Esophagus muscularis mucosa (tissue), 4 donors: ENCODE data around the gene JAKMIP1. TPM values are rescaled to one million over a fixed set of nuclear protein-coding genes. Genes with fewer than 3 reads are reported as not detected.
"Not testable (repeated sequence)": the region's sequence is repeated elsewhere in the genome, so short reads cannot be mapped to it uniquely, and the experiment has no call there.

Experiments used
- DNase-seq: peaks from one replicate; pipeline ENCODE4 v3.0.0-alpha.2; 2017; ENCODE audit errors: extremely low spot score
- H3K27ac ChIP-seq, 4 donors: fragments of 200-600 bp; sonication (generic); replicated peaks in 1 of 4; 1 replicate in 3 of 4; 2 replicates in 1 of 4; pipeline ENCODE4 v1.5.1; 2016 to 2019; ENCODE audit warnings: mild to moderate bottlenecking in 1 of 4
- H3K27me3 ChIP-seq, 4 donors: fragments of 200-600 bp; sonication (generic); one replicate each; pipeline versions ENCODE4 v1.5.1 to v1.6.0; 2016 to 2019
- H3K36me3 ChIP-seq, 4 donors: fragments of 200-600 bp; sonication (generic); one replicate each; pipeline ENCODE4 v1.5.1; 2016 to 2019
- H3K4me1 ChIP-seq, 4 donors: fragments of 200-600 bp; sonication (generic); one replicate each; pipeline ENCODE4 v1.5.1; 2016 to 2019
- H3K4me3 ChIP-seq, 4 donors: fragments of 200-600 bp; sonication (generic); 1 replicate in 2 of 4; 2 replicates in 2 of 4; pipeline ENCODE4 v1.5.1; 2016 to 2019; ENCODE audit warnings: mild to moderate bottlenecking in 4 of 4, moderate library complexity in 1 of 4
- H3K9me3 ChIP-seq, 4 donors: fragments of 200-600 bp; sonication (generic); 1 replicate in 3 of 4; 2 replicates in 1 of 4; pipeline ENCODE4 v1.5.1; 2016 to 2019
- CTCF ChIP-seq, 3 experiments: fragments of 200-600 bp in 2 of 3; fragments of 450-650 bp in 1 of 3; sonication (generic) in 2 of 3; IDR thresholded peaks; one replicate each; pipeline ENCODE4 v1.5.1; 2017 to 2019; ENCODE audit warnings: antibody characterized with exemption in 3 of 3, mild to moderate bottlenecking in 2 of 3, moderate library complexity in 1 of 3
- EP300 ChIP-seq: sonication (generic); formaldehyde crosslinking; IDR thresholded peaks from one replicate; pipeline ENCODE4 v1.6.1; 2017; ENCODE audit warnings: antibody characterized with exemption
- POLR2A ChIP-seq: fragments of 450-650 bp; IDR thresholded peaks from one replicate; pipeline ENCODE4 v1.6.1; 2017; ENCODE audit warnings: antibody characterized with exemption, moderate library complexity, mild to moderate bottlenecking, low read depth
- POLR2AphosphoS5 ChIP-seq, 2 donors: sonication (generic); formaldehyde crosslinking; IDR thresholded peaks; one replicate each; pipeline ENCODE4 v1.6.1; 2017; ENCODE audit warnings: antibody characterized with exemption in 2 of 2
- WGBS: methylation state at CpG from one replicate; pipeline ENCODE4 v1.1.5; 2018; 5-methylcytosine and 5-hydroxymethylcytosine counted together
- intact Hi-C: fragments of 100-400 bp; cut with DNase I; formaldehyde crosslinking; loops from one replicate; pipeline ENCODE4 v1.15.1; 2023
- total RNA-seq, 4 donors: library from RNA; depleted of rRNA; stranded (reverse); fragments of >200 nt; gene quantifications; one replicate each; pipeline versions ENCODE4 v1.1.0 to v1.2.1, GENCODE V29; 2016

The JAKMIP1 gene
- total RNA-seq, 4 donors from 2014 or later: 0.57 to 2.8 (median 0.91) TPM

GRCh38 chr4:6005175-6005574 is 195.2 kb downstream of the JAKMIP1 start:
- Histone ChIP-seq H3K4me3 (no peak overlapping the region), H3K9me3 (no peaks in the 10 kb centered on the region), H3K36me3 (no peaks in the 10 kb centered on the region), H3K27me3 (peaks cover 0 to 37% (median 5%) of the 10 kb centered on the region in 4 donors), H3K27ac (no peak overlapping the region), H3K4me1 (peaks cover 0 to 5% (median 0%) of the 10 kb centered on the region in 4 donors)
- WGBS: 80% methylated on average over 4 of the region's 4 CpGs
- intact Hi-C loops: no loop called here
- no peak for TF ChIP-seq CTCF (IDR thresholded peaks at IDR 0.05)
- TF ChIP-seq POLR2A: no peak
- TF ChIP-seq POLR2AphosphoS5 (IDR thresholded peaks at IDR 0.05): no peak
- no peak for TF ChIP-seq EP300
- DNase-seq: no peak

GRCh38 chr4:6003485-6003884 is 196.9 kb downstream of the JAKMIP1 start:
- intact Hi-C loops, H3K4me3 ChIP-seq, H3K9me3 ChIP-seq, DNase-seq, H3K27ac ChIP-seq, H3K36me3 ChIP-seq, H3K4me1 ChIP-seq: not testable (repeated sequence)
- WGBS: 61% methylated on average over 1 of the region's 1 CpG
- H3K27me3 ChIP-seq: peaks cover 0 to 43% (median 0%) of the 10 kb centered on the region in 4 donors

- intact Hi-C loops: no loop called here
- Histone ChIP-seq H3K27me3 (peaks cover 0 to 39% (median 0%) of the 10 kb centered on the region in 4 donors), H3K36me3 (no peaks in the 10 kb centered on the region), H3K4me3 (no peak overlapping the region), H3K27ac (no peak overlapping the region), H3K4me1 (peaks cover 0 to 3% (median under 1%) of the 10 kb centered on the region in 4 donors), H3K9me3 (no peaks in the 10 kb centered on the region)
- DNase-seq: no peak
- 75% methylated on average over 2 of the region's 3 CpGs for WGBS
- TF ChIP-seq CTCF (IDR thresholded peaks at IDR 0.05) (no peak), POLR2A (no peak), EP300 (no peak), POLR2AphosphoS5 (IDR thresholded peaks at IDR 0.05) (no peak)
These were observed 197.4 kb downstream of the JAKMIP1 start for GRCh38 chr4:6002926-6003325.

- no peak for TF ChIP-seq CTCF (IDR thresholded peaks at IDR 0.05)
- no peak for TF ChIP-seq POLR2A
- no peaks in the 10 kb centered on the region for H3K9me3 ChIP-seq
- H3K27me3 ChIP-seq: peaks cover 0 to 35% (median 0%) of the 10 kb centered on the region in 4 donors
- no peak overlapping the region for H3K4me3 ChIP-seq
- H3K36me3 ChIP-seq: no peaks in the 10 kb centered on the region
- 77% methylated on average over 4 of the region's 5 CpGs for WGBS
- peaks cover 0 to 3% (median 0%) of the 10 kb centered on the region in 4 donors for H3K4me1 ChIP-seq
- no peak overlapping the region for H3K27ac ChIP-seq
- intact Hi-C loops: no loop called here
- no peak for DNase-seq
These were observed 197.9 kb downstream of the JAKMIP1 start for GRCh38 chr4:6002492-6002833.

- Histone ChIP-seq H3K4me1 (peaks cover 0 to 3% (median 0%) of the 10 kb centered on the region in 4 donors), H3K27me3 (peaks cover 0 to 29% (median 0%) of the 10 kb centered on the region in 4 donors), H3K27ac (no peak overlapping the region), H3K4me3 (no peak overlapping the region), H3K9me3 (no peaks in the 10 kb centered on the region), H3K36me3 (no peaks in the 10 kb centered on the region)
- 74% methylated on average over 6 of the region's 6 CpGs for WGBS
- intact Hi-C loops: no loop called here
- TF ChIP-seq CTCF (IDR thresholded peaks at IDR 0.05) (no peak), POLR2A (no peak), POLR2AphosphoS5 (IDR thresholded peaks at IDR 0.05) (no peak), EP300 (no peak)
- no peak for DNase-seq
These were observed 198.5 kb downstream of the JAKMIP1 start for GRCh38 chr4:6001680-6002491.
